ENCODE results near the gene TBC1D26. TPM values are rescaled to one million over a fixed set of nuclear protein-coding genes. Genes with fewer than 3 reads are reported as not detected.
A peak's percentile ranks its signal among the peaks of the same experiment; 100 is the strongest.
"Not testable (repeated sequence)": the region's sequence is repeated elsewhere in the genome, so short reads cannot be mapped to it uniquely, and the experiment has no call there.

TBC1D26 gene
- total RNA-seq, 1 donor from 2014 or later = 0.14 TPM

DNA sequence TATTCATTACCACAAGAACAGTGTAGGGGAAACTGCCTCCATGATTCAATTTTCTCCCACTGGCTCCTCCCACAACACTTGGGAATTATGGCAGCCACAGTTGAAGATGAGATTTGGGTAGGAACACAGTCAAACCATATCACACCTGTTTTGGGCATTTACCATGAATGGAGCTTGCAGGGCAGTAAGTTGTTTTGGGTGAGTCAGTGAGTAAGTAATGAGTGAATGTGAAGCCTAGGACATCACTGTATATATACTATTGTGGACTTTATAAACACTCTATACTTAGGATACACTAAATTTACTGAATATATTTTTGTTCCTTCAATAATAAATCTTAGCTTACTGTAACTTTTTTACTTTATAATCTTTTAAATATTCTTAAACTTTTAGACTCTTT is 48.1 kb downstream of the TBC1D26 start:
- H3K4me3 Mint-ChIP-seq (ENCODE audit: unreplicated experiment) = no peak overlapping the region
- H3K9me3 Mint-ChIP-seq (ENCODE audit: unreplicated experiment) = peaks cover 15% of the 10 kb centered on the region
- H3K27ac Mint-ChIP-seq (ENCODE audit: unreplicated experiment) = no peak overlapping the region
- Histone ChIP-seq H3K4me1 (ENCODE audit: insufficient read depth, low read length) (no peaks in the 10 kb centered on the region), H3K27ac (ENCODE audit: low read depth, low read length) (no peak overlapping the region), H3K4me2 (ENCODE audit: low read length) (no peak overlapping the region), H3K9me3 (ENCODE audit: insufficient read depth, low read depth, low read length) (no peaks in the 10 kb centered on the region), H3K4me3 (ENCODE audit: insufficient read depth, low read depth, low read length) (no peak overlapping the region), H3K36me3 (ENCODE audit: insufficient read depth, low read length) (no peaks in the 10 kb centered on the region), H2AFZ (ENCODE audit: low read depth, low read length) (no peak overlapping the region), H3K79me2 (ENCODE audit: insufficient read depth, low read length) (no peaks in the 10 kb centered on the region), H4K20me1 (ENCODE audit: insufficient read depth, low read length) (no peaks in the 10 kb centered on the region), H3K9ac (ENCODE audit: low read length) (no peak overlapping the region), H3K27me3 (ENCODE audit: insufficient read depth, low read length) (no peaks in the 10 kb centered on the region)
- no peaks in the 10 kb centered on the region for H3K36me3 Mint-ChIP-seq (ENCODE audit: low read depth, unreplicated experiment)
- peaks cover 8% of the 10 kb centered on the region for H3K27me3 Mint-ChIP-seq (ENCODE audit: low read depth, unreplicated experiment)
- DNase-seq (ENCODE audit: low read depth) (no peak), FAIRE-seq (no peak)
- TF ChIP-seq EZH2 (IDR thresholded peaks at IDR 0.05; ENCODE audit: insufficient read depth, low read length) = no peak
- TF ChIP-seq, protein P1, sequence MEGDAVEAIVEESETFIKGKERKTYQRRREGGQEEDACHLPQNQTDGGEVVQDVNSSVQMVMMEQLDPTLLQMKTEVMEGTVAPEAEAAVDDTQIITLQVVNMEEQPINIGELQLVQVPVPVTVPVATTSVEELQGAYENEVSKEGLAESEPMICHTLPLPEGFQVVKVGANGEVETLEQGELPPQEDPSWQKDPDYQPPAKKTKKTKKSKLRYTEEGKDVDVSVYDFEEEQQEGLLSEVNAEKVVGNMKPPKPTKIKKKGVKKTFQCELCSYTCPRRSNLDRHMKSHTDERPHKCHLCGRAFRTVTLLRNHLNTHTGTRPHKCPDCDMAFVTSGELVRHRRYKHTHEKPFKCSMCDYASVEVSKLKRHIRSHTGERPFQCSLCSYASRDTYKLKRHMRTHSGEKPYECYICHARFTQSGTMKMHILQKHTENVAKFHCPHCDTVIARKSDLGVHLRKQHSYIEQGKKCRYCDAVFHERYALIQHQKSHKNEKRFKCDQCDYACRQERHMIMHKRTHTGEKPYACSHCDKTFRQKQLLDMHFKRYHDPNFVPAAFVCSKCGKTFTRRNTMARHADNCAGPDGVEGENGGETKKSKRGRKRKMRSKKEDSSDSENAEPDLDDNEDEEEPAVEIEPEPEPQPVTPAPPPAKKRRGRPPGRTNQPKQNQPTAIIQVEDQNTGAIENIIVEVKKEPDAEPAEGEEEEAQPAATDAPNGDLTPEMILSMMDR (IDR thresholded peaks at IDR 0.05; ENCODE audit: insufficient read depth, low read depth, low read length) = no peak
- H3K4me1 Mint-ChIP-seq (ENCODE audit: low read depth, unreplicated experiment) = no peaks in the 10 kb centered on the region

DNA sequence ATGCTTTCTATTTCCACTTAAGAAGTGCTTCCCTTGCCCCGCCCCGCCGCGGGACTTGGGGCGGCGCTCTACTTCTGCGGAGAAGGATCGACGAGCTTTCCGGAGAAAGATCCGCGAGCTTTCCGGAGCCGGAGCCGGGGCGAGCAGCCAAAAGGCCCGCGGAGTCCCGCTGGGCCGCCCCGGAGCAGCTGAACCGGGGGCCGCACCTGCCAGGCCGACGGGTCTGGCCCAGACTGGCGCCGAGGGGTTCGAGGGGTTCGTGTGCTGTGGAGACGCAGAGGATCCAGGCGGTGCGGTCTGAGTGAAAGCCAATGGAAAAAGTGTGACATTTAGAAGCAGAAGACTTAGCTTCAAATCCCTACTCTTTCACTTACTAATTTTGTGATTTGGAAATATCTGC is 50.8 kb downstream of the TBC1D26 start:
- Mint-ChIP-seq H3K9me3 (ENCODE audit: unreplicated experiment) (peaks cover 9% of the 10 kb centered on the region), H3K4me3 (ENCODE audit: unreplicated experiment) (no peak overlapping the region), H3K27ac (ENCODE audit: unreplicated experiment) (no peak overlapping the region), H3K4me1 (ENCODE audit: low read depth, unreplicated experiment) (peaks cover 3% of the 10 kb centered on the region), H3K36me3 (ENCODE audit: low read depth, unreplicated experiment) (no peaks in the 10 kb centered on the region), H3K27me3 (ENCODE audit: low read depth, unreplicated experiment) (peaks cover 5% of the 10 kb centered on the region)
- Histone ChIP-seq H3K9ac (ENCODE audit: low read length) (peak overlapping the region; percentile 54), H3K4me1 (ENCODE audit: insufficient read depth, low read length) (no peaks in the 10 kb centered on the region), H3K9me3 (ENCODE audit: insufficient read depth, low read depth, low read length) (no peaks in the 10 kb centered on the region), H2AFZ (ENCODE audit: low read depth, low read length) (peak overlapping the region; percentile 64), H3K36me3 (ENCODE audit: insufficient read depth, low read length) (no peaks in the 10 kb centered on the region), H3K4me2 (ENCODE audit: low read length) (peak overlapping the region; percentile 83), H3K27me3 (ENCODE audit: insufficient read depth, low read length) (no peaks in the 10 kb centered on the region), H3K4me3 (ENCODE audit: insufficient read depth, low read depth, low read length) (peak overlapping the region; percentile 42), H3K27ac (ENCODE audit: low read depth, low read length) (no peak overlapping the region), H3K79me2 (ENCODE audit: insufficient read depth, low read length) (no peaks in the 10 kb centered on the region), H4K20me1 (ENCODE audit: insufficient read depth, low read length) (no peaks in the 10 kb centered on the region)
- TF ChIP-seq, protein P1 (IDR thresholded peaks at IDR 0.05; ENCODE audit: insufficient read depth, low read depth, low read length) = no peak
- no peak for TF ChIP-seq EZH2 (IDR thresholded peaks at IDR 0.05; ENCODE audit: insufficient read depth, low read length)
- FAIRE-seq = no peak
- DNase-seq (ENCODE audit: low read depth) = peak; percentile 27

DNA sequence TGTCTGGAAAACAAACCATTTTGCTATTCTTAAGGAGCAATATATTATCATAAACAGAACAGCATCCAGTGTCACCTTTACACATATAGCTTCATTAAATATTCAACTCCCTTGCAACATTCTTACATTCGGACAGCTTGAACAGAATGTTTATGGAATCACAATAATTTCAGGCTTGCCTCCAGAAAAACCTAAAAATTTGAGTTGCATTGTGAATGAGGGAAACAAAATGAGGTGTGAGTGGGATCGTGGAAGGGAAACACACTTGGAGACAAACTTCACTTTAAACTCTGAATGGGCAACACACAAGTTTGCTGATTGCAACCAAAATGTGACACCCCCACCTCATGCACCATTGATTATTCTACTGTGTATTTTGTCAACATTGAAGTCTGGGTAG is 51.4 kb downstream of the TBC1D26 start:
- no peaks in the 10 kb centered on the region for H3K36me3 Mint-ChIP-seq (ENCODE audit: low read depth, unreplicated experiment)
- H3K27ac Mint-ChIP-seq (ENCODE audit: unreplicated experiment) = no peak overlapping the region
- H3K9me3 ChIP-seq (ENCODE audit: insufficient read depth, low read depth, low read length) = no peaks in the 10 kb centered on the region
- H3K27me3 Mint-ChIP-seq (ENCODE audit: low read depth, unreplicated experiment) = peaks cover 5% of the 10 kb centered on the region
- no peak overlapping the region for H3K4me2 ChIP-seq (ENCODE audit: low read length)
- no peaks in the 10 kb centered on the region for H3K79me2 ChIP-seq (ENCODE audit: insufficient read depth, low read length)
- no peaks in the 10 kb centered on the region for H4K20me1 ChIP-seq (ENCODE audit: insufficient read depth, low read length)
- DNase-seq (ENCODE audit: low read depth) (no peak), FAIRE-seq (peak; percentile 74)
- H2AFZ ChIP-seq (ENCODE audit: low read depth, low read length) = no peak overlapping the region
- H3K4me1 ChIP-seq (ENCODE audit: insufficient read depth, low read length) = no peaks in the 10 kb centered on the region
- peaks cover 7% of the 10 kb centered on the region for H3K9me3 Mint-ChIP-seq (ENCODE audit: unreplicated experiment)
- peaks cover 3% of the 10 kb centered on the region for H3K4me1 Mint-ChIP-seq (ENCODE audit: low read depth, unreplicated experiment)
- H3K4me3 Mint-ChIP-seq (ENCODE audit: unreplicated experiment) = no peak overlapping the region
- TF ChIP-seq EZH2 (IDR thresholded peaks at IDR 0.05; ENCODE audit: insufficient read depth, low read length) = no peak
- TF ChIP-seq, protein P1 (IDR thresholded peaks at IDR 0.05; ENCODE audit: insufficient read depth, low read depth, low read length) = no peak
- no peaks in the 10 kb centered on the region for H3K27me3 ChIP-seq (ENCODE audit: insufficient read depth, low read length)
- no peak overlapping the region for H3K9ac ChIP-seq (ENCODE audit: low read length)
- no peaks in the 10 kb centered on the region for H3K36me3 ChIP-seq (ENCODE audit: insufficient read depth, low read length)
- no peak overlapping the region for H3K27ac ChIP-seq (ENCODE audit: low read depth, low read length)
- no peak overlapping the region for H3K4me3 ChIP-seq (ENCODE audit: insufficient read depth, low read depth, low read length)

DNA sequence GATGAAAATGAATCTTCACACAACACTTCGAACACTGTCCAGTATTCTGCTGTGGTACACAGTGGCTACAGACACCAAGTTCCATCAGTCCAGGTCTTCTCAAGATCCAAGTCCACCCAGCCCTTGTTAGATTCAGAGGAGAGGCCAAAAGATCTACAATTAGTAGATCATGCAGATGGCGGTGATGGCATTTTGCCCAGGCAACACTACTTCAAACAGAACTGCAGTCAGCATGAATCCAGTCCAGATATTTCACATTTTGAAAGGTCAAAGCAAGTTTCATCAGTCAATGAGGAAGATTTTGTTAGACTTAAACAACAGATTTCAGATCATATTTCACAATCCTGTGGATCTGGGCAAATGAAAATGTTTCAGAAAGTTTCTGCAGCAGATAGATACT is 52.3 kb downstream of the TBC1D26 start:
- H3K9me3 Mint-ChIP-seq (ENCODE audit: unreplicated experiment); H3K27ac Mint-ChIP-seq (ENCODE audit: unreplicated experiment); H3K36me3 Mint-ChIP-seq (ENCODE audit: low read depth, unreplicated experiment); H3K27me3 Mint-ChIP-seq (ENCODE audit: low read depth, unreplicated experiment); H4K20me1 ChIP-seq (ENCODE audit: insufficient read depth, low read length); H3K4me2 ChIP-seq (ENCODE audit: low read length); H3K79me2 ChIP-seq (ENCODE audit: insufficient read depth, low read length); H3K4me3 ChIP-seq (ENCODE audit: insufficient read depth, low read depth, low read length); H3K4me1 ChIP-seq (ENCODE audit: insufficient read depth, low read length); H2AFZ ChIP-seq (ENCODE audit: low read depth, low read length); H3K9me3 ChIP-seq (ENCODE audit: insufficient read depth, low read depth, low read length); H3K27me3 ChIP-seq (ENCODE audit: insufficient read depth, low read length); H3K36me3 ChIP-seq (ENCODE audit: insufficient read depth, low read length); H3K4me3 Mint-ChIP-seq (ENCODE audit: unreplicated experiment); H3K27ac ChIP-seq (ENCODE audit: low read depth, low read length); FAIRE-seq; H3K4me1 Mint-ChIP-seq (ENCODE audit: low read depth, unreplicated experiment); H3K9ac ChIP-seq (ENCODE audit: low read length): not testable (repeated sequence)
- DNase-seq (ENCODE audit: low read depth) = peak; percentile 25
